HepG2 (cell line): Measurements from ENCODE around the gene B4GALT2. TPM values are rescaled to one million over a fixed set of nuclear protein-coding genes. Genes with fewer than 3 reads are reported as not detected.
A peak's percentile ranks its signal among the peaks of the same experiment; 100 is the strongest.

Experiments
- BCL6 ChIP-seq: IDR thresholded peaks from 2 replicates; pipeline ENCODE4 v1.6.1; 2016; ENCODE audit warnings: missing genetic modification reagents, missing compliant biosample characterization
- DNMT1 ChIP-seq: sonication (generic); formaldehyde crosslinking; IDR thresholded peaks from 2 replicates; pipeline ENCODE4 v1.5.1; 2020; ENCODE audit warnings: mild to moderate bottlenecking, missing genetic modification reagents
- ELF4 ChIP-seq: sonication (generic); formaldehyde crosslinking; IDR thresholded peaks from 2 replicates; pipeline ENCODE4 v1.5.0; 2020; ENCODE audit warnings: missing genetic modification reagents, mild to moderate bottlenecking, moderate library complexity, borderline replicate concordance
- HBP1 ChIP-seq: IDR thresholded peaks from 2 replicates; pipeline ENCODE4 v1.6.1; 2016; ENCODE audit warnings: low read depth, control low read depth
- HDAC1 ChIP-seq: sonication (generic); formaldehyde crosslinking; IDR thresholded peaks from 2 replicates; pipeline ENCODE4 v1.5.1; 2020; ENCODE audit warnings: mild to moderate bottlenecking, missing genetic modification reagents
- MAZ ChIP-seq, 2 experiments: sonication (generic) in 1 of 2; formaldehyde crosslinking in 1 of 2; IDR thresholded peaks; 2 replicates each; pipeline versions ENCODE4 v1.5.0 to v1.6.1; 2012 to 2020; ENCODE audit warnings: low read depth in 2 of 2, mild to moderate bottlenecking in 2 of 2, borderline replicate concordance in 1 of 2, improper control_type of control experiment in 1 of 2, low read length in 1 of 2, missing genetic modification reagents in 1 of 2, moderate library complexity in 1 of 2
- RERE ChIP-seq: IDR thresholded peaks from 2 replicates; pipeline ENCODE4 v1.6.1; 2016; ENCODE audit warnings: low read depth, missing genetic modification reagents, missing compliant biosample characterization
- SPEN ChIP-seq: sonication (generic); formaldehyde crosslinking; IDR thresholded peaks from 2 replicates; pipeline ENCODE4 v1.5.1; 2020; ENCODE audit warnings: low read depth, mild to moderate bottlenecking, missing genetic modification reagents
- SYNCRIP ChIP-seq: fragments of 200-400 bp; formaldehyde crosslinking; IDR thresholded peaks from 2 replicates; pipeline ENCODE4 v1.6.1; 2018; ENCODE audit warnings: mild to moderate bottlenecking, low read depth, low read length; ENCODE audit not compliant: insufficient read depth
- ZBTB8A ChIP-seq: sonication (generic); formaldehyde crosslinking; IDR thresholded peaks from 2 replicates; pipeline ENCODE4 v1.4.0; 2020; ENCODE audit warnings: mild to moderate bottlenecking, low read depth, missing genetic modification reagents, borderline replicate concordance
- ZFY ChIP-seq: sonication (generic); formaldehyde crosslinking; IDR thresholded peaks from 2 replicates; pipeline ENCODE4 v1.4.0; 2020; ENCODE audit warnings: missing genetic modification reagents
- ZNF343 ChIP-seq: sonication (generic); formaldehyde crosslinking; IDR thresholded peaks from 2 replicates; pipeline ENCODE4 v1.4.0; 2020; ENCODE audit warnings: mild to moderate bottlenecking, missing genetic modification reagents
- ZNF614 ChIP-seq: IDR thresholded peaks from 2 replicates; pipeline ENCODE4 v1.6.1; 2018; ENCODE audit warnings: missing biosample characterization, missing genetic modification reagents, inconsistent platforms, borderline replicate concordance
- ZNF879 ChIP-seq: sonication (generic); formaldehyde crosslinking; IDR thresholded peaks from 2 replicates; pipeline ENCODE4 v1.8.1; 2023; ENCODE audit warnings: missing genetic modification reagents
- polyA plus RNA-seq, 8 experiments: library from polyadenylated mRNA; depleted of rRNA in 3 of 8; stranded (reverse) in 7 of 8; unstranded in 1 of 8; fragments of >200 nt; fragmentation: Illumina TruSeq in 4 of 8; extraction: Trizol in 4 of 8; gene quantifications; 2 replicates each; pipeline versions ENCODE4 v1.2.1 to v1.2.3, GENCODE V29; 2011 to 2016; ENCODE audit warnings: low read depth in 4 of 8, missing spikeins in 1 of 8, mixed read lengths in 1 of 8; ENCODE audit not compliant: insufficient read depth in 1 of 8
- total RNA-seq, 5 experiments: library from RNA; depleted of rRNA; stranded (reverse); fragments of >200 nt; fragmentation: Illumina TruSeq; extraction: Trizol; gene quantifications; 2 replicates each; pipeline ENCODE4 v1.2.3, GENCODE V29; 2016; ENCODE audit warnings: low read depth in 1 of 5
- TF ChIP-seq, protein P1 (sequence below): sonication (generic); formaldehyde crosslinking; IDR thresholded peaks from 2 replicates; pipeline ENCODE4 v1.5.0; 2020; ENCODE audit warnings: missing genetic modification reagents, mild to moderate bottlenecking, borderline replicate concordance
- TF ChIP-seq, protein P2 (sequence below): sonication (generic); formaldehyde crosslinking; conservative IDR thresholded peaks from 2 replicates; pipeline ENCODE4 v1.8.1; 2023; ENCODE audit warnings: missing genetic modification reagents
- TF ChIP-seq, protein P3 (sequence below): sonication (generic); formaldehyde crosslinking; IDR thresholded peaks from 2 replicates; pipeline ENCODE4 v1.5.0; 2020; ENCODE audit warnings: mild to moderate bottlenecking, low read depth, missing genetic modification reagents, borderline replicate concordance

B4GALT2 gene
- total and polyA plus RNA-seq, 2 of the 13 experiments (the other 11 are each of a cell fraction or from before 2014, with no cell fraction given) = 41.9 to 78.0 TPM

DNA sequence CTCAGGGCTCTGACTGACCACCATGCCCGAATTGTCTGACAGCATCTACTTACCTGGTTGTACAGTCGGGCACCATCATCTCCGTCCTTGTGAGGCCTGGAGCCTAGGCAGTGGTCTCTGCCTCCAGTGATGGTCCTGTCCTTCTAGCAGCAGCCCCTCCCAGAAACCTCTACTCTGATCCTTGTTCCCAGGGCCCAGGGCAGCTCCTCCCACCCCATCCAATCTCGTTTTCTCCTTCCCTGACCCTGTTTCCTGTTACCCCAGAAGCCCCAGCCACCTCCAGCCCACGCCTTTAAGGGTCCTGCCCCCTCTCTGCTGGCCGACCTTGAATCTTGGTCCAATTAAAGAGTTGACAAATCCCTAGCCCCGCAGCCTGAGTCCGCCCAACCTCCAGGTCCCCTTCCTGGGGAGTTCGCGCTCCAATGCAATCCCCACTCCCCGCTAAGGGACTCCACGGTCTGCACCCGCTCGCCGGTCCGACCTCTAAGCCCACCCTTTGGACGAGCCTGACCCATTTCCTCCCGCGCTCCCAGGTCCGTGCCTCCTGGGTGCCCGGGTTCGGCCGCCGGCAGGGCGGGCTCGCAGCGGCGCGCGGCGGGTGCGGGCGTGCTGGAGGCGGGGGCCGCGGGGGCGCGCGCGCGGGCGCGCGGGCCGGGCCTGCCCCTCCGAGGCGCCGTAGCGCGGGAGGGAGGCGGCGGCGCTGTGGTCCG lies at the start of gene B4GALT2 (continued):
- TF ChIP-seq RERE (CRISPR knock-in tag) = no peak
- TF ChIP-seq HDAC1 = peak; percentile 68; the same call in 1 of the 2 replicates
- TF ChIP-seq, protein P1, sequence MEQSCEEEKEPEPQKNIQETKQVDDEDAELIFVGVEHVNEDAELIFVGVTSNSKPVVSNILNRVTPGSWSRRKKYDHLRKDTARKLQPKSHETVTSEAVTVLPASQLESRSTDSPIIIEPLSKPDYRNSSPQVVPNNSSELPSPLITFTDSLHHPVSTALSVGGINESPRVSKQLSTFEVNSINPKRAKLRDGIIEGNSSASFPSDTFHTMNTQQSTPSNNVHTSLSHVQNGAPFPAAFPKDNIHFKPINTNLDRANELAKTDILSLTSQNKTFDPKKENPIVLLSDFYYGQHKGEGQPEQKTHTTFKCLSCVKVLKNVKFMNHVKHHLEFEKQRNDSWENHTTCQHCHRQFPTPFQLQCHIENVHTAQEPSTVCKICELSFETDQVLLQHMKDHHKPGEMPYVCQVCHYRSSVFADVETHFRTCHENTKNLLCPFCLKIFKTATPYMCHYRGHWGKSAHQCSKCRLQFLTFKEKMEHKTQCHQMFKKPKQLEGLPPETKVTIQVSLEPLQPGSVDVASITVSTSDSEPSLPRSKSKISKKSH (CRISPR knock-in tag) = no peak
- no peak for TF ChIP-seq ZNF614 (CRISPR knock-in tag)
- peak; percentile 3; the same call in 1 of the 2 replicates for TF ChIP-seq ZFY (CRISPR knock-in tag)
- TF ChIP-seq, protein P2, sequence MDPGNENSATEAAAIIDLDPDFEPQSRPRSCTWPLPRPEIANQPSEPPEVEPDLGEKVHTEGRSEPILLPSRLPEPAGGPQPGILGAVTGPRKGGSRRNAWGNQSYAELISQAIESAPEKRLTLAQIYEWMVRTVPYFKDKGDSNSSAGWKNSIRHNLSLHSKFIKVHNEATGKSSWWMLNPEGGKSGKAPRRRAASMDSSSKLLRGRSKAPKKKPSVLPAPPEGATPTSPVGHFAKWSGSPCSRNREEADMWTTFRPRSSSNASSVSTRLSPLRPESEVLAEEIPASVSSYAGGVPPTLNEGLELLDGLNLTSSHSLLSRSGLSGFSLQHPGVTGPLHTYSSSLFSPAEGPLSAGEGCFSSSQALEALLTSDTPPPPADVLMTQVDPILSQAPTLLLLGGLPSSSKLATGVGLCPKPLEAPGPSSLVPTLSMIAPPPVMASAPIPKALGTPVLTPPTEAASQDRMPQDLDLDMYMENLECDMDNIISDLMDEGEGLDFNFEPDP (CRISPR knock-in tag) = no peak
- peak; percentile 42 for TF ChIP-seq SPEN (CRISPR knock-in tag)
- TF ChIP-seq BCL6 = peak; percentile 9; the same call in 1 of the 2 replicates
- no peak for TF ChIP-seq ZBTB8A (CRISPR knock-in tag)
- TF ChIP-seq, protein P3, sequence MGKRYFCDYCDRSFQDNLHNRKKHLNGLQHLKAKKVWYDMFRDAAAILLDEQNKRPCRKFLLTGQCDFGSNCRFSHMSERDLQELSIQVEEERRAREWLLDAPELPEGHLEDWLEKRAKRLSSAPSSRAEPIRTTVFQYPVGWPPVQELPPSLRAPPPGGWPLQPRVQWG = no peak
- TF ChIP-seq MAZ (IDR thresholded peaks at IDR 0.05; ENCODE audit: borderline replicate concordance, low read depth, low read length) = no peak
- 0 out of 2 replicates have a peak, but pooled peaks have one; percentile 28 for TF ChIP-seq MAZ (CRISPR knock-in tag; IDR thresholded peaks at IDR 0.05; ENCODE audit: low read depth)
- TF ChIP-seq DNMT1 (CRISPR knock-in tag) = 0 out of 2 replicates have a peak, but pooled peaks have one; percentile 26
- TF ChIP-seq ELF4 (CRISPR knock-in tag) = no peak
- 0 out of 2 replicates have a peak, but pooled peaks have one; percentile 40 for TF ChIP-seq ZNF343 (CRISPR knock-in tag)
- TF ChIP-seq ZNF879 (CRISPR knock-in tag) = no peak
- TF ChIP-seq SYNCRIP = no peak
- no peak for TF ChIP-seq HBP1 (CRISPR knock-in tag)
